ENCODE data around the gene SYNE2.

Gene SYNE2

DNA sequence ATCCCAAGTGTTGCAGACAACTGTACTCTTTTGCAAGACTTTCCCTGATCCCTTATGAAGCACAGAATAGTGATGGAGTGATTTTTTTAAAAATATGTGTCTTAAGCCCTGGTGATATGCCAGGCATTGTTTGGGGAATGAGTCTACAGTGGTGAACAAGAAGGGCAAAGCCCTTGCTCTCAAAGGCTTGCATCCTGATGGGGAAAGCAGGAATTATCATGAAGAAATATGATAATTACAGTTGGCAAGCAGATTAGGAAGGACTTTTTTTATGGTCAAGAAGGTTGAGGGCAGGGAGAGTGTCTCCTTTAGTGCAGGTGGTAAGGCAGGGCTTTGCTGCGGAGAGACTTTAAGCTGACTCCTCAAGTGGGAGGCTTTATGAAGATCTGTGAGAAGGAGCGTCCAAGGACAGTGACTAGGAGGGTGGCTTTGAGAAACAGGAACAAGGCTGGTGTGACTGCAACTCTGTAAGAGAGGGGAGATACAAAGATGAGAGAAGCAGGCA lies 100.2 kb downstream of the SYNE2 start:
- no peak for DNase-seq (ENCODE audit: low read depth, low spot score)

DNA sequence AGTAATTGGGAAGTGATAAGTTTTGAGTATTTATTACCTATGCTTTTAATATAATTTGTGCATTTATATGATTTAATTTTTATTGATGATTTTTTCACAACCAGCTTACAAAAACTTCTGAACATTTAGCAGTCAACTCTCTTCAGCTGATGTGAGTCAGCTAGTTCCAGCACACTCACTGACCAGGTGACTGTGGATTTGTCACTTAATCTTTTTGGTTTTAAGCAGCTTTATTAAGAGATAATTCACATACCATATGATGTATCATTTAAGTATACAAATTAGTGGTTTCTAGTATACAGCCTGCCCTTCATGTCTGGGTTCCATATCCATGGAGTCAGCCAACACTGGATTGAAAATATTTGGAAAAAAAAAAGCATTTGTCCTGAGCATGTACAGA lies 103.5 kb downstream of the SYNE2 start:
- DNase-seq (ENCODE audit: low read depth, low spot score), result no peak

GRCh38 chr14:63960926-63961567 lies 108.2 kb downstream of the SYNE2 start:
- no peak for DNase-seq (ENCODE audit: low read depth, low spot score)

DNA sequence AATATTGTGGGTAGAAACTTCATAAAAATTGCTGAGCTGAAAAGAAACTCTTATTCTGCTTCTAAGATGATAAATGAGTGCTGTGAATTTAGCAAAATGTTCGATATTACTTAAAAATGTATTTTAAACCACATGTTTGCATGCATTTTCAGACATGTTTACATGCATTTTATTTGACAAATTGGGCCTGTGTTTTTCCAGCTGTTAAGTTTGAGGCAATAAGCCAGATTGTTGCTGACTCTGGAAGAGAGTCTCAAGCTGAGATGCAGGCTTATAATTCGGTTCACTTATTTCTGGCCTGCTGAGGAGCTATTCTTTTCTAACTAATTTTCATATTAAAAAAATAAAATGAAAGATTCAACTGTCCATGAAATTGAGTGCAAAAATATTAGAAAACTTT lies 110.1 kb downstream of the SYNE2 start:
- DNase-seq (ENCODE audit: low read depth, low spot score), result no peak

DNA sequence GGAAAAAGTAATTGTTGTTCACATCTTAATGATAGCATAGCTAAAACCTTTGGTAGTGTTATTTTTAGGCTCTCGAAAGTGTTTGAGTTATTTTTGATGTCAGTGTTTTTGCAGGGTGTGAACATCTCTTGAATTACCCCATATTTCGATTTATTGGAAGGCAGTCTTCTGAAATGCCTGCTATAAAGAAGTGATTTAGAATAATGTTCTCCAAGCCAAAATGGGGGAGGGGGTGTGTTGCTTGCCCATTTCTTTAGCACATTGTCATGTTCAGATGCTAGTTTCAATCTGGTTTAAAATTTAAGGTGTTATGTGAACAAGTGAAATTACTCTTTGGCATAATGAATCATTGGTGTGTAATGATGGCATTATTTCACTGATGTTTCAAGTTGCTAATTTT lies 110.6 kb downstream of the SYNE2 start:
- DNase-seq (ENCODE audit: low read depth, low spot score), result no peak

GRCh38 chr14:63964113-63964512 lies 111.3 kb downstream of the SYNE2 start:
- DNase-seq (ENCODE audit: low read depth, low spot score), result no peak

GRCh38 chr14:63966407-63966806 lies 113.6 kb downstream of the SYNE2 start:
- no peak for DNase-seq (ENCODE audit: low read depth, low spot score)

GRCh38 chr14:63972323-63972932 lies 119.6 kb downstream of the SYNE2 start:
- DNase-seq (ENCODE audit: low read depth, low spot score), result no peak

DNA sequence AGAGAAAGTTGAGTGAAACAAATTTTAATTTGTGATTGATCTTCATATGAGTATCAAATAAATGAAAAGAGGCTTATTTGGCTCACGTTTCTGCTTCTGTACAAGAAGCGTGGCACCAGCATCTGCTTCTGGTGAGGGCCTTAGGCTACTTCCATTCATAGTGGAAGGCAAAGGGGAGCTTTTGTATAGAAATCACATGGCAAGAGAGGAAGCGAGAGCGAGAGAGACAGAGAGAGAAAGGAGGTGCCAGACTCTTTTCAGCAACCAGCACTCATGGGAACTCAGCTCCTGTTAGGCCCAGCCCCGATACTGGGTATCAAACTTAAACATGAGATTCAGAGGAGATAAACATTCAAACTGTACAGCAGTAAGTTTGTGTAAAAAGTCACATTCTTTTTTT lies 121.4 kb downstream of the SYNE2 start:
- no peak for DNase-seq (ENCODE audit: low read depth, low spot score)

DNA sequence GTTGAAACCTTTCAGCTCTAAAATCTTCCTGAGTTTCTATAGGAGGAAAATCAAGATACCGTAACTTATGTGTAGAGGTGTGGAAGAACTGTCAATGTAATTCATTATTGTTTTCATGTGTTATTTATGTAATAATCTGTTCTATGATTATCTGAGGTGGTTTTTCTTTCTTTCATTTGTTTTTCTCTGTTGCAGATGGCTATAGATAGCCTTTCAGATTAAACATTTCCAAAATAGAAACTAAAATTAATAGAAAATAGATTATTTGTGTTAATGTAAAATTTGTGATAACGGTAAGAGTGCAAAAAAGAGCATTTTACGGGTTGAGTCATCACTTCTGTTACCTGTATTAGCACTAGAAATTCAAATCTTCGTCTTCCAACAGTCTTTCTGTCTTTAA lies 128.8 kb downstream of the SYNE2 start:
- no peak for DNase-seq (ENCODE audit: low read depth, low spot score)

DNA sequence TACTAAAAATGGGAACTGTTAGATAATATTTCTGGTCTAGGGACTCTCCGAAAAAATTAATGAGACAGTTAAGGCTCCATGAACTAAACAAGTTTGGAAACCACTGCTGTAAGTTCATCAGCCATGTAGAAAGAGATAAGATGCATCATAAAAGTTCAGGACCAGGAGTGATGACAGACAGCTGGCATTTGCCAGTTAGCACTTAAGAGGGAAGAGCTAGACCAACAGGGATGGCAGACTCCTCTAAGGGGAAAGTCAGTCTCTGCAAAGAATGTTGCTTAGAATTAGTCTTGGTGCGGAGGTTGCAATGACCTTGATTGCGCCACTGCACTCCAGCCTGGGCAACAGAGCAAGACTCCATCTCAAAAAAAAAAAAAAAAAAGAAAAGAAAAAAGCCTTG lies 129.4 kb downstream of the SYNE2 start:
- no peak for DNase-seq (ENCODE audit: low read depth, low spot score)

DNA sequence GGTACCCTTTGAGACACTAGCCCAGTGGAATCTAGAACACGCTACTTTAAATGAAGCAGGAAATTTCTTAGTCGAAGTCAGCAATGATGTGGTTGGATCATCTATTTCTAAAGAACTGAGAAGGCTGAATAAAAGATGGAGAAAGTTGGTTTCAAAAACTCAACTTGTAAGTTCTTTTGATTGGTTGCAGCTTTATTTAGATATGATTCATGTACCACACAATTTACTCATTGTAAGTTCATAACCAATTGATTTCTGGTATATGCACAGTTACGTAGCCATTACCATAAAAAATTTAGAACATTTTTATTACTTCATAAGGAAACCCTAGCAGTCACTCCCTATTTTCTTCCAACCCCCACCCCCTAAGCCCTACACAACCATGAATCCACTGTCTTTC lies 129.8 kb downstream of the SYNE2 start:
- DNase-seq (ENCODE audit: low read depth, low spot score), result no peak

- DNase-seq (ENCODE audit: low read depth, low spot score), result no peak
Observed at GRCh38 chr14:63986789-63987533, 134.2 kb downstream of the SYNE2 start.

- DNase-seq (ENCODE audit: low read depth, low spot score), result no peak
Observed at GRCh38 chr14:63988579-63988978, 135.8 kb downstream of the SYNE2 start.

DNA sequence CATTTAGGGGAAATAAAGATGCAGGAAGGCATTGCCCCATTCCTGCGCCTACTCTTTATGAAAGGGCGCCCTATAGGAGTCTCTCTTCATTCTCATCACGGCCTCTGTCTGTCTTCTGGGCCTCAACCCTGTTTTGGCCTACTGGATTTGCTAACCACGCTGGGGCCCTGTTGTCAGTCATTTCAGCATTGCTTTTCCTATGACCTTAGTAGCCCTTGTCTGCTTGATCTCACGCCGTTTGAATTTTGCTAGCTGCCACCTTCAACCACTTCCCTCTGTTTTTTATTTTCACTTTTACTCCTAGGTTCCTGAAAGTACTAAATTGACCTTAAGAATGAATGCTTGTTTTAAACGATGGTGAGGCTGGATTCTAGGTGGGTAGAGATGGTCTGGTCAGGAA lies 139.0 kb downstream of the SYNE2 start:
- no peak for DNase-seq (ENCODE audit: low read depth, low spot score)

GRCh38 chr14:63992858-63993257 lies 140.1 kb downstream of the SYNE2 start:
- DNase-seq (ENCODE audit: low read depth, low spot score), result no peak

DNA sequence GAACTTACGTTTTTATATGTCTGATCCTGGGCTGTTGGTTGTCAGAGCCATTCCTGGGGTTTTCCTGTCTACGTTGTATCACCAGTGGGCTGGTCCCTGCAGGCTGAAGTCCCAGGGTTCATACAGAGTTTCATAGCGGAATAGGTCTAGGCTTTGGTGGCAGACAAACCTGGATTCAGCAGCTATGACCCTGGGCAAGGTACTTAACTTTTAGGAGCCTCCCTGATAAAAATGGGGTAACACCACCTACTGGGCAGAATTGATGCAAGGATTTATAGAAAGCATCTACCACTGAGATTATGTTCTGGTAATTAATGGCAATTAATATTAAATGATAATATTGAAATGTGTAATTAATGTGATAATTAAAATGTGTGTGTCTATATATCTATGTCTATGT lies 141.2 kb downstream of the SYNE2 start:
- no peak for DNase-seq (ENCODE audit: low read depth, low spot score)

DNA sequence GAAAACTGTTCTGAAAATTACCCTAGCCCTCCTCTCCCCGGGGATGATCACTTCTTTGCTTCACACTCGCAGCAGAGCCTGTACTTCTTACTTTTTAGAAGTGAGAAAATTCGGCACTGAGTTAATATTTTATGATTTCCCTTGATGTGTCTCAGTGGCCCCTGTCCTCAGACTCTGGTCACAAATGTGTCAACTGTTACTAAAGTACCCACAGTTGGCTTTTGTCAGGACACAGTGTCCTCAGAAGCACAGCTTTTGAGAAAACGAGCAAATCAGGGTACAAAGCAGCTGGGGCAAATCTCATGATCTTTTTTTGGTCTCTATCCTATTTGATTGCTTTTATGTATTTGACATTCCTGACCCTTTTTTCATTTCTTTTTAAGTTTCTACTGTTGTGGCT lies 142.5 kb downstream of the SYNE2 start:
- no peak for DNase-seq (ENCODE audit: low read depth, low spot score)

GRCh38 chr14:63996016-63996415 lies 143.2 kb downstream of the SYNE2 start:
- no peak for DNase-seq (ENCODE audit: low read depth, low spot score)

DNA sequence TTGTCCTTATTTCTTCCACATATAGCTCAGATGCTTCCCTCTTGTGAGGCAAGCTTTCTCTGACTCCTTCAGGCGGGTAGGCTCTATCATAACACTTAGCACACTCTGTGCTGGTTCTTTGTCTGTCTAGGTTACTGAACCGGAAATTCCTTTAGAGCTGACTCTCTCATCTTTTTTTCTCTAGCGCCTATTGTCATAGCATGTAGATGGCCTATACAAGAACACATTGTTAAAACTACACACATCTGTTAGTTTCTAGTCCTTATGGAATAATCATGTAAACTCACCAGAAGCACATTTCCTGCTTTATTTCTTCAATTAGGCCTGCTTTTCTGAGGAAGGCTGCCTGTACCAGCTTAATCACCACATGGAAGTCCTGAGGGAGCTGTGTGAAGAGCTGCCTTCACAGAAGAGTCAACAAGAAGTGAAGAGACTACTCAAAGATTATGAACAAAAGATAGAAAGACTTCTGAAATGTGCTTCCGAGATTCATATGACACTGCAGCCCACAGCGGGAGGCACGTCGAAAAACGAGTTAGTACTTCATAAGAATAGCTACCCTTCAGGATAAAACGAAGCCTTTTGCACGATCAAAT lies 143.9 kb downstream of the SYNE2 start:
- no peak for DNase-seq (ENCODE audit: low read depth, low spot score)

DNA sequence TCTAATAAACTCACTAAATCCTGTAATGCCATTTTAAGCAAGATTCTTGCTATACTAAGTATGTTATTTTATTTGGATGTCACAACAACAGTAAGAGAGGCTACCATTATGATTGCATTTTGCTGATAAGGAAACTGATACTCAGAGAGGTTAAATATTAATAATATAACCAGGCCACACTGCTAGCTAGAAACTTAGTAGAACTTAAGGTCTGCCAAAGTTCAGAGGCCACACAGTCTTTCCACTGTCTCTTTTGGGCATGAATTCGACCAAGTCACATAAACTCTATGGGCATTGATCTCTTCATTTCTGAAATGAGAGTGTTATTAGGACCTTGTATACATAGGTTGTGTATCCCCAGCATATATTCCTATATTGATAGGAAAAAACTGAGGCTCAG lies 147.9 kb downstream of the SYNE2 start:
- DNase-seq (ENCODE audit: low read depth, low spot score), result no peak

DNA sequence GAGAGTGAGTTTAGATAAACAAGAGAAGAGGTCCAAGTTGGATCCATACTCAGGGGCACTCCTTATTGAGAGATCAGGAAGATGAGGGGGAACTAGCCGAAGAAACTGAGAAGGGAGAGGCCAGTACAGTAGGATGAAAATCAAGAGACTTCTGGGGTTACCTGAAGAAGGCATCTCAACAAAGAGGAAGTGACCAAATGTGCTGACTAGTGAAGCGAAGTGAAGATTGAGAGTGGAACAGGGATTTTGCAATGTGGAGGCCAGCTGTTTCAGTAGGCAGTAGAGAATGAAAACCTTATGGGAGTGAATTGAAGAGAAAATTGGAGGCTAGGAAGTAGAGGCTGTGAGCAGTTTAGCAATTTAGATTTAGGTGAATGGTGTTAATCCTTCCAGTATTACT lies 153.0 kb downstream of the SYNE2 start:
- no peak for DNase-seq (ENCODE audit: low read depth, low spot score)

GRCh38 chr14:64008016-64008415 lies 155.2 kb downstream of the SYNE2 start:
- DNase-seq (ENCODE audit: low read depth, low spot score), result no peak
